C4-2B (cell line): ENCODE data around the gene UNC13B.

Source experiments
- CTCF ChIP-seq: fragments of 450-650 bp; conservative IDR thresholded peaks from 2 replicates; pipeline ENCODE4 v1.5.1; 2017; ENCODE audit warnings: mild to moderate bottlenecking
- ZFX ChIP-seq: fragments of 450-650 bp; IDR thresholded peaks from 2 replicates; pipeline ENCODE4 v1.6.1; 2017

- TF ChIP-seq CTCF (no peak), ZFX (no peak)
Observed at GRCh38 chr9:35322075-35322885, 160.5 kb downstream of the UNC13B start.
